K562 (cell line): Measurements from ENCODE around the gene OR5AN1. TPM values are rescaled to one million over a fixed set of nuclear protein-coding genes. Genes with fewer than 3 reads are reported as not detected.

Source experiments
- ATAC-seq: fragments of 200-7000 bp; cut with Tn5 transposase; 3 replicates; pipeline ENCODE4 v1.9.1; 2020; ENCODE audit warnings: moderate library complexity
- Bru-seq: library from RNA; stranded (reverse); fragments of 400-500 nt; gene quantifications from one replicate; lab custom pipeline; 2021; lab: Mats Ljungman, UMichigan
- BruChase-seq, 2 experiments: library from RNA; stranded (reverse); fragments of 400-500 nt; gene quantifications; one replicate each; lab custom pipeline; 2021; lab: Mats Ljungman, UMichigan
- BruUV-seq: library from RNA; stranded (reverse); fragments of 400-500 nt; replicated peaks from 2 replicates; lab custom pipeline; 2021; lab: Mats Ljungman, UMichigan
- CTCF ChIA-PET: fragments of 300-600 bp; formaldehyde crosslinking; extraction: SDS; loops from one replicate; lab custom pipeline; 2021; ENCODE audit warnings: low intra/inter-chr PET ratio; lab: Yijun Ruan, JAX
- POLR2A ChIA-PET: fragments of 300-600, 350-650 bp; sonication (Branson Sonifier 250); formaldehyde crosslinking; extraction: SDS; loops from one replicate; lab custom pipeline; 2021; ENCODE audit warnings: antibody characterized with exemption, inconsistent platforms; lab: Yijun Ruan, JAX
- DNase-seq, 4 experiments: peaks; one replicate each; pipeline versions ENCODE4 v3.0.0 to v3.0.0-alpha.2; 2011 to 2018; ENCODE audit warnings: low spot score in 3 of 4, mixed read lengths in 3 of 4; ENCODE audit errors: extremely low read depth in 1 of 4
- FAIRE-seq: peaks from 2 replicates; lab custom pipeline; 2011; peaks lifted over from hg19 to GRCh38; lab: Jason Lieb, UNC
- H2AFZ ChIP-seq: 2 replicates; pipeline ENCODE4 v1.6.0; 2011; ENCODE audit warnings: low read depth, low read length, control low read depth, inconsistent platforms
- H3K27ac ChIP-seq: fragments of 200-600 bp; 3 replicates; pipeline ENCODE4 v1.8.0; 2011; ENCODE audit warnings: low read depth, mild to moderate bottlenecking, control low read depth, inconsistent platforms, low read length, moderate library complexity, mixed read lengths; ENCODE audit errors: extremely low read depth
- H3K27me3 ChIP-seq, 2 experiments: fragments of 300-600 bp in 1 of 2; 2 replicates in 1 of 2; 3 replicates in 1 of 2; pipeline versions ENCODE4 v1.6.0 to v1.8.0; 2011; ENCODE audit warnings: inconsistent platforms in 2 of 2, low read length in 2 of 2, mild to moderate bottlenecking in 1 of 2, mixed read lengths in 1 of 2, moderate library complexity in 1 of 2; ENCODE audit not compliant: control insufficient read depth in 2 of 2, insufficient read depth in 2 of 2
- H3K36me3 ChIP-seq: fragments of 300-600 bp; 3 replicates; pipeline ENCODE4 v1.8.0; 2011; ENCODE audit warnings: mild to moderate bottlenecking, low read length, inconsistent platforms; ENCODE audit not compliant: control insufficient read depth, insufficient read depth
- H3K4me1 ChIP-seq, 2 experiments: fragments of 200-600 bp in 1 of 2; replicated peaks in 1 of 2; 2 replicates in 1 of 2; 3 replicates in 1 of 2; pipeline versions ENCODE4 v1.5.1 to v1.8.0; 2011; ENCODE audit warnings: inconsistent platforms in 2 of 2, low read length in 2 of 2, mild to moderate bottlenecking in 1 of 2, mixed read lengths in 1 of 2, moderate library complexity in 1 of 2; ENCODE audit not compliant: control insufficient read depth in 2 of 2, insufficient read depth in 2 of 2
- H3K4me2 ChIP-seq: 2 replicates; pipeline ENCODE4 v1.6.1; 2011; ENCODE audit warnings: low read length, control low read depth, inconsistent platforms, mixed read lengths; ENCODE audit not compliant: insufficient read depth
- H3K4me3 ChIP-seq: fragments of 200-600 bp; sonication (generic), shearing (Covaris generic); 2 replicates; pipeline ENCODE4 v1.5.1; 2016; ENCODE audit warnings: control low read depth, inconsistent platforms
- H3K79me2 ChIP-seq: fragments of 200-600 bp; 3 replicates; pipeline ENCODE4 v1.8.0; 2011; ENCODE audit warnings: low read length, inconsistent platforms; ENCODE audit not compliant: control insufficient read depth, insufficient read depth
- H3K9ac ChIP-seq, 2 experiments: 2 replicates each; pipeline versions ENCODE4 v1.6.0 to v1.6.1; 2011; ENCODE audit warnings: low read depth in 2 of 2, low read length in 2 of 2, control low read depth in 1 of 2, inconsistent platforms in 1 of 2, mild to moderate bottlenecking in 1 of 2, mixed read lengths in 1 of 2; ENCODE audit not compliant: insufficient read depth in 1 of 2
- H3K9me1 ChIP-seq: one replicate; pipeline ENCODE4 v1.6.0; 2011; ENCODE audit warnings: inconsistent platforms, mild to moderate bottlenecking, low read length, moderate library complexity; ENCODE audit not compliant: control insufficient read depth, insufficient read depth
- H3K9me3 ChIP-seq: replicated peaks from 2 replicates; pipeline ENCODE4 v1.5.1; 2011; ENCODE audit warnings: low read depth, low read length, inconsistent platforms; ENCODE audit not compliant: control insufficient read depth, insufficient read depth
- H4K20me1 ChIP-seq: replicated peaks from 2 replicates; pipeline ENCODE4 v1.6.1; 2011; ENCODE audit warnings: low read length, inconsistent platforms, mixed read lengths; ENCODE audit not compliant: control insufficient read depth, insufficient read depth
- FOXJ3 ChIP-seq: sonication (generic); formaldehyde crosslinking; IDR thresholded peaks from 2 replicates; pipeline ENCODE4 v1.4.0; 2020; ENCODE audit warnings: mild to moderate bottlenecking, missing genetic modification reagents
- IFI16 ChIP-seq: fragments of 250-450 bp; sonication (Bioruptor Pico); IDR thresholded peaks from 2 replicates; pipeline ENCODE4 v2.1.2; 2022; ENCODE audit warnings: mild to moderate bottlenecking, inconsistent platforms
- NKRF ChIP-seq: fragments of 450-650 bp; IDR thresholded peaks from 2 replicates; pipeline ENCODE4 v1.6.1; 2016; ENCODE audit warnings: borderline replicate concordance
- NONO ChIP-seq, 2 experiments: fragments of 200-400 bp in 1 of 2; fragments of 450-650 bp in 1 of 2; formaldehyde crosslinking in 1 of 2; IDR thresholded peaks; 2 replicates each; pipeline ENCODE4 v1.6.1; 2017; ENCODE audit warnings: low read depth in 2 of 2, mild to moderate bottlenecking in 2 of 2, moderate library complexity in 2 of 2, low read length in 1 of 2
- XRCC4 ChIP-seq: IDR thresholded peaks from one replicate; pipeline ENCODE4 v1.6.1; 2011; ENCODE audit not compliant: insufficient read depth, insufficient read length; ENCODE audit errors: extremely low read depth
- whole genome bisulfite sequencing: fragments of 100-300 bp; shearing (Covaris generic); methylation state at CpG from one replicate; pipeline ENCODE4 v1.1.6; 2016; ENCODE audit warnings: low coverage, mixed read lengths; ENCODE audit not compliant: insufficient coverage; ENCODE audit errors: missing lambda C conversion rate; 5-methylcytosine and 5-hydroxymethylcytosine counted together
- in situ Hi-C: fragments of 300-500 bp; cut with MboI; formaldehyde crosslinking; loops from 4 replicates; pipeline ENCODE4 v1.15.0; 2018; ENCODE audit warnings: inconsistent platforms, mixed read lengths
- intact Hi-C: fragments of 100-400 bp; cut with micrococcal nuclease; formaldehyde crosslinking; loops from 2 replicates; pipeline ENCODE4 v1.14.2; 2022
- long read RNA-seq, 3 experiments: library from polyadenylated mRNA in 2 of 3; library from RNA in 1 of 3; unstranded in 2 of 3; stranded (forward) in 1 of 3; transcript quantifications; one replicate each; pipeline ENCODE4 v2.0.0, GENCODE V29; 2019 to 2022
- polyA minus RNA-seq, 3 experiments: library from RNA; depleted of rRNA, polyadenylated mRNA; stranded (reverse); fragments of >200 nt; gene quantifications; 2 replicates each; pipeline ENCODE4 v1.2.3, GENCODE V29; 2011
- polyA plus RNA-seq, 8 experiments: library from polyadenylated mRNA; depleted of rRNA in 4 of 8; stranded (reverse) in 5 of 8; unstranded in 3 of 8; fragments of >200 nt; fragmentation: Nextera tagmentation in 2 of 8; fragmentation: Illumina TruSeq in 1 of 8; extraction: Ambion mirVana in 2 of 8; extraction: Trizol in 1 of 8; gene quantifications; 2 replicates each; pipeline versions ENCODE4 v1.2.1 to v1.2.3, GENCODE V29; 2011 to 2014; ENCODE audit warnings: inconsistent platforms in 1 of 8, missing spikeins in 1 of 8
- total RNA-seq, 7 experiments: library from RNA; depleted of rRNA in 6 of 7; stranded (reverse); fragments of >200 nt in 6 of 7; fragmentation: Illumina TruSeq in 2 of 7; extraction: Trizol in 2 of 7; gene quantifications; 2 replicates each; pipeline versions ENCODE4 v1.2.1 to v1.2.3, GENCODE V29; 2011 to 2021; ENCODE audit warnings: low replicate concordance in 1 of 7

OR5AN1 gene
- not detected in 2 replicates for total RNA-seq (2011; cell fraction: chromatin; rRNA removed; ENCODE audit: low replicate concordance)
- total RNA-seq (2011; cell fraction: nucleolus; rRNA removed): not detected in 2 replicates
- not detected in 2 replicates for total RNA-seq (2011; cell fraction: nucleoplasm; rRNA removed)
- total RNA-seq (2014; rRNA removed) (not detected in 2 replicates), total RNA-seq (2014; rRNA removed; fragmentation: Illumina TruSeq; extraction: Trizol) (not detected in 2 replicates), total RNA-seq (2015; rRNA removed; fragmentation: Illumina TruSeq; extraction: Trizol) (not detected in 2 replicates), total RNA-seq (2021) (not detected in 2 replicates), polyA plus RNA-seq (2011; rRNA removed) (not detected in 2 replicates), polyA plus RNA-seq (2014; fragmentation: Illumina TruSeq; extraction: Trizol) (not detected in 2 replicates), polyA plus RNA-seq (2014; fragmentation: Nextera tagmentation; extraction: Ambion mirVana) (not detected), polyA plus RNA-seq (2014; rRNA removed) (not detected in 2 replicates), polyA minus RNA-seq (2011; rRNA and poly(A)+ RNA removed) (not detected in 2 replicates), Bru-seq, nascent RNA (not detected), BruChase-seq, experiment 1, labeled RNA remaining after a 2-hour chase (not detected), BruChase-seq, experiment 2, labeled RNA remaining after a 6-hour chase (not detected)
- not detected in 2 replicates for polyA plus RNA-seq (2011; cell fraction: cytosol; rRNA removed)
- not detected in 2 replicates for polyA plus RNA-seq (2011; cell fraction: nucleus; rRNA removed)
- polyA plus RNA-seq (2012): not detected in 2 replicates
- not detected in 2 replicates for polyA minus RNA-seq (2011; cell fraction: cytosol; rRNA and poly(A)+ RNA removed)
- not detected in 2 replicates for polyA minus RNA-seq (2011; cell fraction: nucleus; rRNA and poly(A)+ RNA removed)
- long read RNA-seq, experiment 1: 0 reads
- long read RNA-seq, experiment 2: 0 reads
- long read RNA-seq, experiment 3: 0 reads

- 0% methylated on average over 3 of the region's 3 CpGs for WGBS
- CTCF ChIA-PET: no interaction called here
Measured at GRCh38 chr11:59358595-59358994, at the start of gene OR5AN1. TSS of gene OR5AN1 (plus strand) at chr11:59358895. CDS start at chr11:59364459, 5,564 bp downstream.

More at GRCh38 chr11:59358595-59358994, at the start of gene OR5AN1:
- FAIRE-seq: no peak
- no peaks in the 10 kb centered on the region for H3K36me3 ChIP-seq
- intact Hi-C loops: no loop called here
- no peaks in the 10 kb centered on the region for H3K9me3 ChIP-seq
- no peak within 1 kb of the TSS for H3K27ac ChIP-seq
- H3K9me1 ChIP-seq: peaks cover 2% of the 10 kb centered on the region
- H3K9ac ChIP-seq: no peak within 1 kb of the TSS
- no TSS peak for BruUV-seq
- ATAC-seq: no peak
- POLR2A ChIA-PET: no interaction called here
- H3K4me3 ChIP-seq: no peak within 1 kb of the TSS
- no peaks in the 10 kb centered on the region for H3K79me2 ChIP-seq
- no peak within 1 kb of the TSS for H2AFZ ChIP-seq
- no peaks in the 10 kb centered on the region for H3K4me1 ChIP-seq
- H3K4me2 ChIP-seq: no peak within 1 kb of the TSS
- TF ChIP-seq XRCC4: no peak
- TF ChIP-seq IFI16 (CRISPR knock-in tag): no peak
- no peak for TF ChIP-seq NONO (IDR thresholded peaks at IDR 0.05; ENCODE audit: low read depth in 2 of 2, low read length in 1 of 2)
- TF ChIP-seq NKRF: no peak
- TF ChIP-seq FOXJ3 (CRISPR knock-in tag): no peak
- TF ChIP-seq, all 486 proteins: peak for 0
- in situ Hi-C loops: no loop called here
- Histone ChIP-seq H3K27me3 (no peaks in the 10 kb centered on the region), H4K20me1 (no peaks in the 10 kb centered on the region)
- no peak for DNase-seq
